B cell (primary cell): ENCODE data around the gene RNF112.

Source experiments
- EZH2 ChIP-seq: IDR thresholded peaks from 2 replicates; pipeline ENCODE4 v1.6.1; 2012; ENCODE audit warnings: borderline replicate concordance, low read depth, mild to moderate bottlenecking, moderate library complexity, low read length; ENCODE audit not compliant: insufficient read depth, poor library complexity, severe bottlenecking
- TF ChIP-seq, protein P1 (sequence below): fragments of 200-600 bp; IDR thresholded peaks from one replicate; pipeline ENCODE4 v1.8.0; 2022; ENCODE audit warnings: antibody characterized with exemption, mild to moderate bottlenecking

- TF ChIP-seq, protein P1, sequence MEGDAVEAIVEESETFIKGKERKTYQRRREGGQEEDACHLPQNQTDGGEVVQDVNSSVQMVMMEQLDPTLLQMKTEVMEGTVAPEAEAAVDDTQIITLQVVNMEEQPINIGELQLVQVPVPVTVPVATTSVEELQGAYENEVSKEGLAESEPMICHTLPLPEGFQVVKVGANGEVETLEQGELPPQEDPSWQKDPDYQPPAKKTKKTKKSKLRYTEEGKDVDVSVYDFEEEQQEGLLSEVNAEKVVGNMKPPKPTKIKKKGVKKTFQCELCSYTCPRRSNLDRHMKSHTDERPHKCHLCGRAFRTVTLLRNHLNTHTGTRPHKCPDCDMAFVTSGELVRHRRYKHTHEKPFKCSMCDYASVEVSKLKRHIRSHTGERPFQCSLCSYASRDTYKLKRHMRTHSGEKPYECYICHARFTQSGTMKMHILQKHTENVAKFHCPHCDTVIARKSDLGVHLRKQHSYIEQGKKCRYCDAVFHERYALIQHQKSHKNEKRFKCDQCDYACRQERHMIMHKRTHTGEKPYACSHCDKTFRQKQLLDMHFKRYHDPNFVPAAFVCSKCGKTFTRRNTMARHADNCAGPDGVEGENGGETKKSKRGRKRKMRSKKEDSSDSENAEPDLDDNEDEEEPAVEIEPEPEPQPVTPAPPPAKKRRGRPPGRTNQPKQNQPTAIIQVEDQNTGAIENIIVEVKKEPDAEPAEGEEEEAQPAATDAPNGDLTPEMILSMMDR: no peak
- TF ChIP-seq EZH2: no peak
Measured at GRCh38 chr17:19384723-19385391, 26.2 kb upstream of the RNF112 start.
